ENCODE data around the gene CYTH2.

The CYTH2 gene

GRCh38 chr19:48461651-48461981, 7.6 kb upstream of the CYTH2 start:
- TF ChIP-seq, protein P1, sequence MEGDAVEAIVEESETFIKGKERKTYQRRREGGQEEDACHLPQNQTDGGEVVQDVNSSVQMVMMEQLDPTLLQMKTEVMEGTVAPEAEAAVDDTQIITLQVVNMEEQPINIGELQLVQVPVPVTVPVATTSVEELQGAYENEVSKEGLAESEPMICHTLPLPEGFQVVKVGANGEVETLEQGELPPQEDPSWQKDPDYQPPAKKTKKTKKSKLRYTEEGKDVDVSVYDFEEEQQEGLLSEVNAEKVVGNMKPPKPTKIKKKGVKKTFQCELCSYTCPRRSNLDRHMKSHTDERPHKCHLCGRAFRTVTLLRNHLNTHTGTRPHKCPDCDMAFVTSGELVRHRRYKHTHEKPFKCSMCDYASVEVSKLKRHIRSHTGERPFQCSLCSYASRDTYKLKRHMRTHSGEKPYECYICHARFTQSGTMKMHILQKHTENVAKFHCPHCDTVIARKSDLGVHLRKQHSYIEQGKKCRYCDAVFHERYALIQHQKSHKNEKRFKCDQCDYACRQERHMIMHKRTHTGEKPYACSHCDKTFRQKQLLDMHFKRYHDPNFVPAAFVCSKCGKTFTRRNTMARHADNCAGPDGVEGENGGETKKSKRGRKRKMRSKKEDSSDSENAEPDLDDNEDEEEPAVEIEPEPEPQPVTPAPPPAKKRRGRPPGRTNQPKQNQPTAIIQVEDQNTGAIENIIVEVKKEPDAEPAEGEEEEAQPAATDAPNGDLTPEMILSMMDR (IDR thresholded peaks at IDR 0.05; ENCODE audit: borderline replicate concordance, insufficient read depth, low read depth, low read length), result no peak
- no peak overlapping the region for H3K4me3 ChIP-seq (ENCODE audit: low read depth, low read length)

DNA sequence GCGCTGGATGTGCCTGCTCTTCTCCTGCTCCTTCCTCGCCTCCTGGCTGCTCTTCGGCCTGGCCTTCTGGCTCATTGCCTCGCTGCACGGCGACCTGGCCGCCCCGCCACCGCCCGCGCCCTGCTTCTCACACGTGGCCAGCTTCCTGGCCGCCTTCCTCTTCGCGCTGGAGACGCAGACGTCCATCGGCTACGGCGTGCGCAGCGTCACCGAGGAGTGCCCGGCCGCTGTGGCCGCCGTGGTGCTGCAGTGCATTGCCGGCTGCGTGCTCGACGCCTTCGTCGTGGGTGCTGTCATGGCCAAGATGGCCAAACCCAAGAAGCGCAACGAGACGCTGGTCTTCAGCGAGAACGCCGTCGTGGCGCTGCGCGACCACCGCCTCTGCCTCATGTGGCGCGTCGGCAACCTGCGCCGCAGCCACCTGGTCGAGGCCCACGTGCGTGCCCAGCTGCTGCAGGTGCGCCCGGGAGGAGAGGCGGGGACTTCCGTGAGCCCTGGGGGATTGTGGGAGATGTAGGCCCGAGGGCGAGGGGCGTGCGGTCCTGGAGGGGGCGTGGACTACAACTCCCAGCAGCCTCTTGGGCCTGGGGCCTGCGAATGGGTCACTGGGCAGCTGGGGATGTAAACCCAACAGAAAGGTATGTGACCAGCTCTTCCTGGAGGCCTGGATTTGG, 7.0 kb upstream of the CYTH2 start:
- no peak overlapping the region for H3K4me3 ChIP-seq (ENCODE audit: low read depth, low read length)

GRCh38 chr19:48465215-48465614, 4.0 kb upstream of the CYTH2 start:
- H3K4me3 ChIP-seq (ENCODE audit: low read depth, low read length), result no peak overlapping the region
- TF ChIP-seq, protein P1 (IDR thresholded peaks at IDR 0.05; ENCODE audit: borderline replicate concordance, insufficient read depth, low read depth, low read length), result no peak

More for the DNA sequence above, 7.0 kb upstream of the CYTH2 start:
- TF ChIP-seq, protein P1 (IDR thresholded peaks at IDR 0.05; ENCODE audit: borderline replicate concordance, insufficient read depth, low read depth, low read length), result no peak

- no peak overlapping the region for H3K4me3 ChIP-seq (ENCODE audit: low read depth, low read length)
- TF ChIP-seq, protein P1 (IDR thresholded peaks at IDR 0.05; ENCODE audit: borderline replicate concordance, insufficient read depth, low read depth, low read length), result no peak
These were observed 2.4 kb upstream of the CYTH2 start for GRCh38 chr19:48466561-48467325.

DNA sequence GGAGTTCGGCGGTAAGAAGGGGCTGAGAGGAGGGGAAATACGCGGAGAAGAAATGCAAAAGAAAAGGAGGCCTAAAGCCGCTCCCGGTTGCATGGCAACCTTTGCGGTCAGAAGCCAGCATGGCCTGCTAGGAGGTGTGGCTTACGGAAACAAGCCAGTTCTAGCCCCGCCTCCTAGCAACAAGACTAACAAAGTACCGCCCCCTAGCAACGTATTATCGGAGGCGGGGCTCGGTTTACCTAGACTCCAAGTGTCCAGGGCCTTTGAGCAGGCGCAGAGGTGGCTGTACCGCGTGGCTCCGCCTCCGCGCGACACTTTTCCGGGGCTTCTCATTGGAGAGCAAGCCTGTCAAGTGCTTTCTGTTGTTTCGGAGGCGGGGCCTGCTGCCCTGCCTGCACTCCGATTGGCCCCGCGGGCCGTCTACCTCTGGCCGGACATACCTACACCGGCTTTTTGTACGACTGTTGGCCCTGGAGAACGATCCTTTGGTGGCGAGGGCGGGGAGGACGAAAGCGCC, 339 bp upstream of the CYTH2 start:
- TF ChIP-seq, protein P1 (IDR thresholded peaks at IDR 0.05; ENCODE audit: borderline replicate concordance, insufficient read depth, low read depth, low read length), result no peak
- H3K4me3 ChIP-seq (ENCODE audit: low read depth, low read length), result peak overlapping the region; percentile 94

DNA sequence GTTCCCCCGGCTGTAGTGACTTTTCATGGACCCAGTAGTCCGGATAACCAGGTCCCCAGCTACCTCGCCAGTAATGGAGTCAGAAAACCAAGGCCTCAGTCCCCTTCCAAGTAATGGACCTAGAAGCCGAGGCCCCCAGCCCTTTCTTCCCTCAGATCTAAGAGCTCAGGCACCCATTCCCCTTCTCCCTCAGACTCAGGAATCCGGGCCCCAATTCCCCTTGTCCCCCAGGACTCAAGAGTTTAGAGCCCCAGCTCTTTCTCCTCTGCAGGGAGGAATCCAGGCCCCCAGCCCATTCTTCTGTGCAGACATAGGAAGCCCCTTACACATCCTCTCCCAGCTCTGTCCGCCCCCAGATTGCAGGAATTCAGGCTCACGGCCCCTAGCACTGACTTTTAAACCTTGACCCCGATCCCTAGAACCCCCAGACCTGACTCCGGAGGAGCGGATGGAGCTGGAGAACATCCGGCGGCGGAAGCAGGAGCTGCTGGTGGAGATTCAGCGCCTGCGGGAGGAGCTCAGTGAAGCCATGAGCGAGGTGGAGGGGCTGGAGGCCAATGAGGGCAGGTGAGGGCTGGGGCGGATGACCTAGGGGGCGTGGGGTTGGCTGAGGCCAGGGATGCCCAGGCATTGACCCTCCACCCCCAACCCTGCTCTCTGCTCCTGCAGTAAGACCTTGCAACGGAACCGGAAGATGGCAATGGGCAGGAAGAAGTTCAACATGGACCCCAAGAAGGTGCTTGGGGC, 938 bp downstream of the CYTH2 start:
- peak overlapping the region; percentile 94 for H3K4me3 ChIP-seq (ENCODE audit: low read depth, low read length)
- TF ChIP-seq, protein P1 (IDR thresholded peaks at IDR 0.05; ENCODE audit: borderline replicate concordance, insufficient read depth, low read depth, low read length), result no peak
